MM.1S (cell line): ENCODE results near the gene GTF2A2.

Experiments
- DNase-seq: peaks from one replicate; pipeline ENCODE4 v3.0.0-alpha.2; 2015
- H2AFZ ChIP-seq: fragments of 300-600 bp; sonication (generic); 2 replicates; pipeline ENCODE4 v1.6.0; 2016; ENCODE audit warnings: antibody characterized with exemption, low read length
- H3F3A ChIP-seq: fragments of 300-600 bp; sonication (generic); 2 replicates; pipeline ENCODE4 v1.6.1; 2016; ENCODE audit warnings: mild to moderate bottlenecking, antibody characterized with exemption, low read length, moderate library complexity, mixed read lengths; ENCODE audit not compliant: insufficient read depth
- H3K27ac ChIP-seq: fragments of 300-600 bp; sonication (generic); 2 replicates; pipeline ENCODE4 v1.5.1; 2016; ENCODE audit warnings: mild to moderate bottlenecking, low read length
- H3K27me3 ChIP-seq: fragments of 300-600 bp; sonication (generic); replicated peaks from 2 replicates; pipeline ENCODE4 v1.6.0; 2016; ENCODE audit warnings: low read length; ENCODE audit not compliant: insufficient read depth
- H3K36me3 ChIP-seq: fragments of 300-600 bp; sonication (generic); replicated peaks from 2 replicates; pipeline ENCODE4 v1.6.1; 2016; ENCODE audit warnings: mild to moderate bottlenecking, low read length, mixed read lengths; ENCODE audit not compliant: insufficient read depth
- H3K4me1 ChIP-seq: fragments of 300-600 bp; sonication (generic); 2 replicates; pipeline ENCODE4 v1.6.1; 2016; ENCODE audit warnings: low read length, mixed read lengths
- H3K4me2 ChIP-seq: fragments of 300-600 bp; sonication (generic); 2 replicates; pipeline ENCODE4 v1.6.0; 2016; ENCODE audit warnings: low read depth, low read length
- H3K4me3 ChIP-seq: fragments of 300-600 bp; sonication (generic); 2 replicates; pipeline ENCODE4 v1.5.1; 2016; ENCODE audit warnings: low read length, mixed read lengths
- H3K79me2 ChIP-seq: fragments of 300-600 bp; sonication (generic); 2 replicates; pipeline ENCODE4 v1.6.1; 2016; ENCODE audit warnings: mixed run types, low read length, mixed read lengths
- H3K9ac ChIP-seq: fragments of 300-600 bp; sonication (generic); 2 replicates; pipeline ENCODE4 v1.6.1; 2016; ENCODE audit warnings: low read length, mixed read lengths
- H3K9me2 ChIP-seq: fragments of 300-600 bp; sonication (generic); replicated peaks from 2 replicates; pipeline ENCODE4 v1.6.1; 2016; ENCODE audit warnings: mild to moderate bottlenecking, low read length, mixed read lengths; ENCODE audit not compliant: insufficient read depth
- H3K9me3 ChIP-seq: fragments of 300-600 bp; sonication (generic); replicated peaks from 2 replicates; pipeline ENCODE4 v1.6.1; 2016; ENCODE audit warnings: mild to moderate bottlenecking, low read length, mixed read lengths; ENCODE audit not compliant: insufficient read depth
- H4K20me1 ChIP-seq: fragments of 300-600 bp; sonication (generic); 2 replicates; pipeline ENCODE4 v1.6.1; 2016; ENCODE audit warnings: mild to moderate bottlenecking, low read length, moderate library complexity, mixed read lengths; ENCODE audit not compliant: insufficient read depth
- CTCF ChIP-seq: fragments of 300-600 bp; sonication (generic); IDR thresholded peaks from 2 replicates; pipeline ENCODE4 v1.5.1; 2016; ENCODE audit warnings: antibody characterized with exemption, low read length, mixed read lengths
- EZH2 ChIP-seq: fragments of 300-600 bp; sonication (generic); optimal IDR thresholded peaks from 2 replicates; pipeline ENCODE3; 2017; ENCODE audit warnings: low read depth, mild to moderate bottlenecking, antibody characterized with exemption, low read length, mixed read lengths
- EZH2phosphoT487 ChIP-seq: fragments of 300-600 bp; sonication (generic); IDR thresholded peaks from 2 replicates; pipeline ENCODE4 v1.6.1; 2018; ENCODE audit warnings: antibody characterized with exemption, low read length

Gene GTF2A2

GRCh38 chr15:59686389-59686788 is 29.1 kb upstream of the GTF2A2 start:
- no peaks in the 10 kb centered on the region for H3K9me2 ChIP-seq
- no peaks in the 10 kb centered on the region for H3K27me3 ChIP-seq
- no peak overlapping the region; the same call in 1 of the 2 replicates for H3K9ac ChIP-seq
- H3K4me1 ChIP-seq = peaks cover 27% of the 10 kb centered on the region
- H4K20me1 ChIP-seq = peaks cover 6% of the 10 kb centered on the region; the same call in 1 of the 2 replicates
- DNase-seq = peak; percentile 33
- H3K9me3 ChIP-seq = no peaks in the 10 kb centered on the region
- H3K36me3 ChIP-seq = no peaks in the 10 kb centered on the region
- no peak overlapping the region for H2AFZ ChIP-seq
- no peak for TF ChIP-seq EZH2
- TF ChIP-seq CTCF = no peak
- no peak for TF ChIP-seq EZH2phosphoT487
- H3K79me2 ChIP-seq = peaks cover 78% of the 10 kb centered on the region
- 0 out of 2 replicates have a peak overlapping the region, but pooled peaks have one; percentile 16 for H3K4me3 ChIP-seq
- peak overlapping the region; percentile 48; the same call in 1 of the 2 replicates for H3K27ac ChIP-seq
- peak overlapping the region; percentile 30 for H3K4me2 ChIP-seq
- H3F3A ChIP-seq = peaks cover 27% of the 10 kb centered on the region

GRCh38 chr15:59685737-59686297 is 28.5 kb upstream of the GTF2A2 start:
- no peak for TF ChIP-seq EZH2phosphoT487
- no peak for TF ChIP-seq CTCF
- no peak for TF ChIP-seq EZH2
- Histone ChIP-seq H3F3A (peaks cover 24% of the 10 kb centered on the region), H3K27me3 (no peaks in the 10 kb centered on the region), H3K4me3 (peak overlapping the region; percentile 16; the same call in 1 of the 2 replicates), H3K9me3 (no peaks in the 10 kb centered on the region), H3K4me1 (peaks cover 27% of the 10 kb centered on the region), H3K79me2 (peaks cover 83% of the 10 kb centered on the region), H3K36me3 (no peaks in the 10 kb centered on the region; the same call in 1 of the 2 replicates), H3K27ac (peak overlapping the region; percentile 48; the same call in 1 of the 2 replicates), H3K9ac (no peak overlapping the region; the same call in 1 of the 2 replicates), H3K9me2 (no peaks in the 10 kb centered on the region), H2AFZ (no peak overlapping the region), H4K20me1 (peaks cover 6% of the 10 kb centered on the region; the same call in 1 of the 2 replicates), H3K4me2 (peak overlapping the region; percentile 30)
- DNase-seq = no peak

- H4K20me1 ChIP-seq = no peaks in the 10 kb centered on the region; the same call in 1 of the 2 replicates
- no peaks in the 10 kb centered on the region for H3F3A ChIP-seq
- peaks cover 3% of the 10 kb centered on the region; the same call in 1 of the 2 replicates for H3K36me3 ChIP-seq
- no peaks in the 10 kb centered on the region for H3K27me3 ChIP-seq
- no peak overlapping the region for H2AFZ ChIP-seq
- H3K4me1 ChIP-seq = peaks cover 11% of the 10 kb centered on the region
- no peak overlapping the region for H3K27ac ChIP-seq
- no peaks in the 10 kb centered on the region for H3K9me2 ChIP-seq
- TF ChIP-seq EZH2 (no peak), CTCF (no peak)
- no peaks in the 10 kb centered on the region for H3K9me3 ChIP-seq
- no peak overlapping the region for H3K4me3 ChIP-seq
- H3K9ac ChIP-seq = no peak overlapping the region
- peaks cover 58% of the 10 kb centered on the region for H3K79me2 ChIP-seq
- H3K4me2 ChIP-seq = no peak overlapping the region
- DNase-seq = no peak
Measured at GRCh38 chr15:59680870-59681269, 23.6 kb upstream of the GTF2A2 start.
